ENCODE measurements around the gene ANKH.
"Not testable (repeated sequence)": the region's sequence is repeated elsewhere in the genome, so short reads cannot be mapped to it uniquely, and the experiment has no call there.

Gene ANKH

DNA sequence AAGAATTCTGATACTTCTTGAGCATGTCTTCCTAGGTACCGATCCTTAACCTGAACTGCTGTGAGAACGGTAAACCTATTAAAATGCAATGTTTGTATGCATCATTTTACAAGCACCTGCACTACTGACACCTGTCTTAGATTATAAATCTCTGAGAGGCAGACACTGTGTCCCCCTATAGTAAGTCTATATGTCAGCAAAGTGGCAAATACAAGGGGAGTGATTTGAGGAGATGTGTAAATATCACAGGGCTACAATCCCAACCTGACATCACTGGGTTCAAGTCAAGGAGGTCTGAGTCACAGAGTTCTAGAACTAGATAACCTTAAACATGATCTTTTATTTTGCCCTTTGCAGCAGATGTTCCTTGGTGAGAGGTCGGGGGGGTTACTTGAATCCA is 64.1 kb downstream of the ANKH start:
- no peak overlapping the region for H3K4me3 ChIP-seq (ENCODE audit: low read length)
- no peaks in the 10 kb centered on the region for H3K36me3 ChIP-seq (ENCODE audit: insufficient read depth, low read length)
- no peaks in the 10 kb centered on the region for H3K27me3 ChIP-seq (ENCODE audit: insufficient read depth, low read length)
- no peaks in the 10 kb centered on the region for H3K9me3 ChIP-seq (ENCODE audit: low read length)
- H2AFZ ChIP-seq (ENCODE audit: low read depth, low read length) = no peak overlapping the region
- peaks cover 11% of the 10 kb centered on the region for H3K4me1 ChIP-seq (ENCODE audit: insufficient read depth, low read length)

DNA sequence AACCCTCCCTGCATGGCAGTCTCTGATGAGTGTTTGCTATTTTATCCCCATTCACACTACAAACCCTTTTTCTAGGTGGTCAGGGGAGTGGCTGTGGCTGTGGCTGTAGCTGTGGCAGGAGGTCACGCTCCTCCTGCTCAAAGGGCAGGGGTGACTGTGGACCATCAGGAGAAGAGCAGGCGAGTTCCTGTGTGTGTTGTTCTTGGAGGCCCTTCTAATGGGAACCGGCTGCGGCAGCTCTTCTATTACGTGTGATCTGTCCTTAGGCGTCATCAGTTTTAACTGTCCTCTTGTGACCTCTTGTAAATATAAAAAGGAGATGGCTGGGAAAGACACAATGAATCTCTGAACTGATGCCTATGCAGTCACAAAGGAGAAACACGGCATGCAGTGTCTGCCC is 65.1 kb downstream of the ANKH start:
- no peaks in the 10 kb centered on the region for H3K27me3 ChIP-seq (ENCODE audit: insufficient read depth, low read length)
- H2AFZ ChIP-seq (ENCODE audit: low read depth, low read length) = no peak overlapping the region

GRCh38 chr5:14802541-14802940 is 69.0 kb downstream of the ANKH start:
- H3K4me3 ChIP-seq (ENCODE audit: low read length) = no peak overlapping the region
- H3K9me3 ChIP-seq (ENCODE audit: low read length) = no peaks in the 10 kb centered on the region
- no peaks in the 10 kb centered on the region for H3K36me3 ChIP-seq (ENCODE audit: insufficient read depth, low read length)
- no peaks in the 10 kb centered on the region for H3K27me3 ChIP-seq (ENCODE audit: insufficient read depth, low read length)
- H3K4me1 ChIP-seq (ENCODE audit: insufficient read depth, low read length) = peaks cover 11% of the 10 kb centered on the region
- no peak overlapping the region for H2AFZ ChIP-seq (ENCODE audit: low read depth, low read length)

More for the DNA sequence above, 65.1 kb downstream of the ANKH start:
- Histone ChIP-seq H3K4me3 (ENCODE audit: low read length) (no peak overlapping the region), H3K36me3 (ENCODE audit: insufficient read depth, low read length) (no peaks in the 10 kb centered on the region), H3K9me3 (ENCODE audit: low read length) (no peaks in the 10 kb centered on the region), H3K4me1 (ENCODE audit: insufficient read depth, low read length) (peaks cover 11% of the 10 kb centered on the region)

DNA sequence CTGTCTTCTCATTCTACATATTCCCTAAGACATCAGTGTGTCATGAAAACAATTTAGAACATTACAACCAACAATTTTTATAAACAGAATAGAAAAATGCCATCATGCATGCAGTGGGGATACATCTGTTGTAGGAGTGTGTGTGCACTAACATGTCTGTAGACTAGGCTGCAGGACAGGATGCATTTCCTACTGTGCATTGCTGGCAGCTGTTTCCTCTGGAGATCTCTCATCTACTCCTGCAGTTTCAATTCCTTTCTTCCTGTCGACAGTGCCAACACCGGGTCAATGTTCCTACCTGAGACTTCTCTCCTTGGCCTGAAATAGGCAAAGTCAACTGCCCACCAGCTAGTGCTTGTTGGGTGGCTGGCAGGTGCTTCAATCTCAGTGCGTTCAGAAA is 69.8 kb downstream of the ANKH start:
- Histone ChIP-seq H3K4me1 (ENCODE audit: insufficient read depth, low read length) (peaks cover 9% of the 10 kb centered on the region), H2AFZ (ENCODE audit: low read depth, low read length) (no peak overlapping the region), H3K4me3 (ENCODE audit: low read length) (no peak overlapping the region), H3K36me3 (ENCODE audit: insufficient read depth, low read length) (no peaks in the 10 kb centered on the region), H3K27me3 (ENCODE audit: insufficient read depth, low read length) (no peaks in the 10 kb centered on the region), H3K9me3 (ENCODE audit: low read length) (no peaks in the 10 kb centered on the region)

GRCh38 chr5:14797385-14797784 is 74.2 kb downstream of the ANKH start:
- H3K36me3 ChIP-seq (ENCODE audit: insufficient read depth, low read length); H2AFZ ChIP-seq (ENCODE audit: low read depth, low read length); H3K4me1 ChIP-seq (ENCODE audit: insufficient read depth, low read length); H3K27me3 ChIP-seq (ENCODE audit: insufficient read depth, low read length); H3K9me3 ChIP-seq (ENCODE audit: low read length); H3K4me3 ChIP-seq (ENCODE audit: low read length): not testable (repeated sequence)

DNA sequence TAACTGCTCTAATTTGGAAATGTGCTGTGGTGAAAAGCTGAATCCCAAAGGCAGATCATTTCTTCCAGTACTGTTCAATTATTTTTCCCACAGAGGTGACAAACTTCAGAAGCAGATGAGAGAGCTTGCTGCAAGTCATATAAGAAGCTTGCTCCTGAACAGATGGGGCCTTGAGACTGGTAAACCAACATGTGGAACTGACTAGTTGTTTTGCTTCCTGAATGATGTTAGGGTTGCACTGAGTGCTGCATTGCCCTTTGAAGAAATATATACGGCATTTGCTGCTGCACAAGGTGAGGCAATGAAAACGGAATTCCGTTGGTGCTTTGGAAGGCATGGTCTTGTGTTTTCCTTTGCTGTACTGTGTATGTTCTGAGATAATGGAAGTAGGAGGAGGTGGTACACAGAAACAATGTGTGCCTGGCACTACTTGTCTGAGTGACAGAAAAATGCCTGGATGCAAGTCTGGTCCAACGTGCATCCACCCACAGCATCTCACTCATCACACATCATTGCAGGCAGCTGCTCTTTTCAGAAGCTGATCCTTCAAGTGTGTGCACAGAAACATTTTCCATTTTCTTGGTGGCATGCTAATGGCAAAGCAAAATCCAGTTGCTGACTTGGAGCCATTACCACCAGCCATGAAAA is 76.9 kb downstream of the ANKH start:
- Histone ChIP-seq H3K4me1 (ENCODE audit: insufficient read depth, low read length) (no peaks in the 10 kb centered on the region), H3K4me3 (ENCODE audit: low read length) (no peak overlapping the region), H3K27me3 (ENCODE audit: insufficient read depth, low read length) (no peaks in the 10 kb centered on the region), H3K9me3 (ENCODE audit: low read length) (peaks cover 2% of the 10 kb centered on the region), H2AFZ (ENCODE audit: low read depth, low read length) (no peak overlapping the region), H3K36me3 (ENCODE audit: insufficient read depth, low read length) (no peaks in the 10 kb centered on the region)

DNA sequence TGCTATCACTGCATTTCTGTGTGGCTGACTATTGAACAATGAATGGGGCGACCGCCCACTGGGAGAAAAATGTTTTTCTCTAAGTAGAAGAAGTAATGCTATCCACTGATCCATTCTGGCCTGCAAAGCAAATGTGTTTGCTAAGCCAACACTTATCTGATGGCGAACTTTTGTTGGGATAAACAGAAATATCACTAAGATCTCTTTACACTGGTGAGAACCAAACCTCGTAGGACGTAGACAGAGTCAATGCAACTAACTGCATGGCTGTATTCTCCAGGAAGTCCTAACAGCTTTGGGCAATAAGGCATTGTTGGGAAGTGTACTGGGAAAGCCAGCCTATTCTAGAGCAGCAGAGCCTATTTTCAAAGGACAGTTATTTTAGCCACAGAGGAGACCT is 77.7 kb downstream of the ANKH start:
- H3K4me1 ChIP-seq (ENCODE audit: insufficient read depth, low read length) = no peaks in the 10 kb centered on the region
- H3K36me3 ChIP-seq (ENCODE audit: insufficient read depth, low read length) = no peaks in the 10 kb centered on the region
- no peak overlapping the region for H3K4me3 ChIP-seq (ENCODE audit: low read length)
- peaks cover 2% of the 10 kb centered on the region for H3K9me3 ChIP-seq (ENCODE audit: low read length)
- H2AFZ ChIP-seq (ENCODE audit: low read depth, low read length) = no peak overlapping the region
- no peaks in the 10 kb centered on the region for H3K27me3 ChIP-seq (ENCODE audit: insufficient read depth, low read length)

DNA sequence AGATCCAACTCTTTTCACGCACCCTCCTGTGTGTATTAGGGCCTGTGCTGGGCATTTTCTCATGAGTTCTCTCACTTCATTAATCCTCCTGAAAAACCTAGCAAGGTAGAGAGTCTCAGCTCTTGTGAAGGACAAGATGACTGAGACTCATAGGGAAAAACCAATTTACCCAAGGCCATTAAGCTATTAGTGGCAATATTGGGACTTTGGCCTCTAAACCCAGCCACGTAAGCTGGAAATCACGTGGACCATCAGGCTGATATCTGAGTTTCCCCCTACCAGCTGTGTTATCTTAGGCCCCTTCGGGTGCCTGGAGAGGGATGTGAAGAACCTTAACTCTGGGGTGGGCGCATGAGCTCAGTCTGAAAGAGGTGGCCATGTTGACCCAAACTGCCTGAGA is 80.7 kb downstream of the ANKH start:
- no peaks in the 10 kb centered on the region for H3K4me1 ChIP-seq (ENCODE audit: insufficient read depth, low read length)
- H3K27me3 ChIP-seq (ENCODE audit: insufficient read depth, low read length) = no peaks in the 10 kb centered on the region
- H3K9me3 ChIP-seq (ENCODE audit: low read length) = peaks cover 2% of the 10 kb centered on the region
- H3K36me3 ChIP-seq (ENCODE audit: insufficient read depth, low read length) = no peaks in the 10 kb centered on the region
- no peak overlapping the region for H2AFZ ChIP-seq (ENCODE audit: low read depth, low read length)
- H3K4me3 ChIP-seq (ENCODE audit: low read length) = no peak overlapping the region

DNA sequence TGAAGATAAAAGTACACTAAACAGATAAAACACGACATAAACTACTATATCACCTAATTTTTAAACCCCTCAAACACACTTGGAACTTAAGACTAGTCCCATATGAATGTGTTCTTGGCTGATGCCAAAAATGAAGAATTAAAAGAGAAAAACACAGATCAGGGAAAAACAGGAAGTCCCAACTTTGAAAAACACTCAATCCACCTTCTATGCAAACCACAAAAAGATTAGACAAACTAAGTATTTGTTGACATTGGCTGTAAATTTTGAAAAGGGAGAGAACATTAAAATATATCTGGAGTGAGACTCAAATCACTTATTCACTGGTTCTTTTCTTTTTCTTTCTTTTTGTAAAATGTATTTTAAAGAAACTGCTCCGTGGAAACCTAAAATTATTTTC is 81.4 kb downstream of the ANKH start:
- Histone ChIP-seq H3K36me3 (ENCODE audit: insufficient read depth, low read length) (no peaks in the 10 kb centered on the region), H3K9me3 (ENCODE audit: low read length) (peaks cover 3% of the 10 kb centered on the region), H3K4me3 (ENCODE audit: low read length) (no peak overlapping the region), H3K27me3 (ENCODE audit: insufficient read depth, low read length) (no peaks in the 10 kb centered on the region), H3K4me1 (ENCODE audit: insufficient read depth, low read length) (no peaks in the 10 kb centered on the region), H2AFZ (ENCODE audit: low read depth, low read length) (no peak overlapping the region)

GRCh38 chr5:14787801-14788579 is 83.6 kb downstream of the ANKH start:
- no peaks in the 10 kb centered on the region for H3K36me3 ChIP-seq (ENCODE audit: insufficient read depth, low read length)
- peaks cover 13% of the 10 kb centered on the region for H3K9me3 ChIP-seq (ENCODE audit: low read length)
- no peaks in the 10 kb centered on the region for H3K27me3 ChIP-seq (ENCODE audit: insufficient read depth, low read length)
- no peaks in the 10 kb centered on the region for H3K4me1 ChIP-seq (ENCODE audit: insufficient read depth, low read length)
- no peak overlapping the region for H2AFZ ChIP-seq (ENCODE audit: low read depth, low read length)
- no peak overlapping the region for H3K4me3 ChIP-seq (ENCODE audit: low read length)

- Histone ChIP-seq H3K27me3 (ENCODE audit: insufficient read depth, low read length) (no peaks in the 10 kb centered on the region), H3K4me1 (ENCODE audit: insufficient read depth, low read length) (no peaks in the 10 kb centered on the region), H3K9me3 (ENCODE audit: low read length) (peaks cover 11% of the 10 kb centered on the region), H3K36me3 (ENCODE audit: insufficient read depth, low read length) (no peaks in the 10 kb centered on the region), H3K4me3 (ENCODE audit: low read length) (no peak overlapping the region), H2AFZ (ENCODE audit: low read depth, low read length) (no peak overlapping the region)
These were observed 87.9 kb downstream of the ANKH start for GRCh38 chr5:14783691-14784090.

- Histone ChIP-seq H3K27me3 (ENCODE audit: insufficient read depth, low read length) (no peaks in the 10 kb centered on the region), H3K9me3 (ENCODE audit: low read length) (peaks cover 11% of the 10 kb centered on the region), H3K4me3 (ENCODE audit: low read length) (no peak overlapping the region), H3K4me1 (ENCODE audit: insufficient read depth, low read length) (no peaks in the 10 kb centered on the region), H3K36me3 (ENCODE audit: insufficient read depth, low read length) (no peaks in the 10 kb centered on the region), H2AFZ (ENCODE audit: low read depth, low read length) (no peak overlapping the region)
These were observed 89.0 kb downstream of the ANKH start for GRCh38 chr5:14782591-14782990.

- Histone ChIP-seq H3K36me3 (ENCODE audit: insufficient read depth, low read length) (no peaks in the 10 kb centered on the region), H3K4me3 (ENCODE audit: low read length) (no peak overlapping the region), H2AFZ (ENCODE audit: low read depth, low read length) (no peak overlapping the region), H3K4me1 (ENCODE audit: insufficient read depth, low read length) (no peaks in the 10 kb centered on the region), H3K27me3 (ENCODE audit: insufficient read depth, low read length) (no peaks in the 10 kb centered on the region), H3K9me3 (ENCODE audit: low read length) (peaks cover 11% of the 10 kb centered on the region)
These were observed 90.5 kb downstream of the ANKH start for GRCh38 chr5:14781106-14781505.

DNA sequence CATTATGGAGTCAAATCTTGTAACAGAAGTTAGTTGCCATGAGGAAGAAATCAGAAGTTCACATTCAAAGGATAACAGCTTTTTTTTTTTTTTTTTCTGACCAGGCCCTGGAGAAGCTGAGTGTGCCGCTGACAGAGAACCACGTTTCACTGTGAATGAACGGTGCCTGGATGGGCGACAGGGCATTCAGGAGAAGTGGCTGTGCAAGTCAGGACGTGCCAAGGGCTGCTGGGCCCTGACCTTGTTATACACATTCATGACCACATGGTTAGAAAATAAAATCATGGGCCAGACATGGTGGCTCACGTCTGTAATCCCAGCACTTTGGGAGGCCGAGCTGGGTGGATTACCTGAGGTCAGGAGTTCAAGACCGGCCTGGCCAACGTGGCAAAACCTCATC is 91.6 kb downstream of the ANKH start:
- no peaks in the 10 kb centered on the region for H3K4me1 ChIP-seq (ENCODE audit: insufficient read depth, low read length)
- H3K4me3 ChIP-seq (ENCODE audit: low read length) = no peak overlapping the region
- no peaks in the 10 kb centered on the region for H3K36me3 ChIP-seq (ENCODE audit: insufficient read depth, low read length)
- H3K27me3 ChIP-seq (ENCODE audit: insufficient read depth, low read length) = no peaks in the 10 kb centered on the region
- H2AFZ ChIP-seq (ENCODE audit: low read depth, low read length) = no peak overlapping the region
- peaks cover 7% of the 10 kb centered on the region for H3K9me3 ChIP-seq (ENCODE audit: low read length)
